Stimulated activated CD8-positive, alpha-beta memory T cell treated with anti-CD3 and anti-CD28 coated beads, Interleukin-7, amount 100 ng/mL, for 1 hour (primary cell): ENCODE data around the gene PROSER2.

Source experiments
- DNase-seq, 2 donors: peaks; one replicate each; pipeline ENCODE4 v3.0.0-alpha.2; 2020; ENCODE audit warnings: low read depth in 2 of 2

PROSER2 gene

DNA sequence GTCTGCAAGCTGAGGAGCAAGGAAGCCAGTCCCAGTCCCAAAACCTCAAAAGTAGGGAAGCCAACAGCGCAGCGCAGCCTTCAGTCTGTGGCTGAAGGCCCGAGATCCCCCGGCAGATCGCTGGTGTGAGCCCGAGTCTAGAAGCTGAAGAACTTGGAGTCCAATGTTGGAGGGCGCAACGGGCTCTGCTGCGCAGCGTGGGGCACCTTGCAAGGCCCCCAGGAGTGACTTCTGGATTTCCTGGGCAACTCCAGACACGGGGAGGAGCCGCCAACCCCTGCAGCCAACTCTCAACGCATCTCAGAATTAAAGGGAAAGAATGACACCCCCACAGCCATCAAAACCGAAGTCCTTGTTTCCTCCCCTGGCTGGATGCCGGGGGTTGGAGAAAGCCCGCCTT lies 18.8 kb upstream of the PROSER2 start:
- no peak for DNase-seq

DNA sequence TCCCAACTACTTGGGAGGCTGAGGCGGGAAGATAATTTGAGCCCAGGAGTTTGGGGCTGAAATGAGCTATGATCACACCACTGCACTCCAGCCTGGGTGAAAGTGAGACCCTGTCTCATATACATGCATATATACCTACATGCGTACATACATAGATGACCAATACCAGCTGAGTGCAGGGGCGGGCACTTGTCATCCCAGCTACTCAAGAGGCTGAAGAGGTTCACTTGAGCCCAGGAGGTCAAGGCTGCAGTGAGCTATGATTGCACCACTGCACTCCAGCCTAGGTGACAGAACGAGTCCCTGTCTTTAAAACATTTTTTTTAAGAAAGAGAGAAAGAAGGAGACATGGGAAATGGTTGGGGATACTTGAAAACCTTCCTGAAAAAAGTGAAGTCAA lies 17.4 kb upstream of the PROSER2 start:
- no peak for DNase-seq

DNA sequence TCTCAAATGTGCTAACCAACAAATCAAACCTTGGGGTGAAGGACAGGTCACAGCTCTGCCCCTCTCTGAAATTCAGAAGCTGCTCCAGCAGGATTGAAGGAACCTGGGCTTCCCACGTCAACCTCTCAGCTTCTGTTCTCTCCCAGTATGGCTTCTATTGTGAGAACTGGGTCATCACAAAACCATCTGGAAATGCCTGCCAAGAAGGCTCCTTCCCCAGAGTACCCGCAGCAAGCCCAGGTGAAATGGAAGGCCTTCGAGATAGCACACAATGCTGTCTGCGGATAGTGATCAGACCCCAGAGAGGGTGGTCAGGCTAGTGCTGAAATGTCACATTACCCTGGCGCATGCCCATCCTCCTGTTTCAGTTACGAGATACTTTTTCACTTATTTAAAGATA lies 16.4 kb upstream of the PROSER2 start:
- DNase-seq = no peak

DNA sequence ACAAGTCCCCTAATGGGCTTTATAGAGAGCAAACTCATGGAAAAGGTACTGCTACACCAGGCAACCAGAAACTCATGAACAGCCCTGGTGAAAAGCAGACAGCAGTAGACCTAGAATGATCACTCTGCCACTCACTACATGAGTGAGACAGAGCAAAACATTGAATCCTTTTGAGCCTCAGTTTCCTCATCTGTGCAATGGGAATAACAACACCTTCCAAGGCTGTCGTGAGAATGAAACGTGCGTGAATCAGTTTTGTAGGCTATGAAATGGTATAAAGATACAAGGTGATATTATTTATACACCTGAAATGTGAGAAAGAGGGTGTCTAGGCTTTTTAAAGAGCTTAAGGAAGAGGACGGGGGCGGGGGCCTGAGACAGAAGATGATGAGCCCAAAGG lies 14.3 kb upstream of the PROSER2 start:
- DNase-seq = no peak

DNA sequence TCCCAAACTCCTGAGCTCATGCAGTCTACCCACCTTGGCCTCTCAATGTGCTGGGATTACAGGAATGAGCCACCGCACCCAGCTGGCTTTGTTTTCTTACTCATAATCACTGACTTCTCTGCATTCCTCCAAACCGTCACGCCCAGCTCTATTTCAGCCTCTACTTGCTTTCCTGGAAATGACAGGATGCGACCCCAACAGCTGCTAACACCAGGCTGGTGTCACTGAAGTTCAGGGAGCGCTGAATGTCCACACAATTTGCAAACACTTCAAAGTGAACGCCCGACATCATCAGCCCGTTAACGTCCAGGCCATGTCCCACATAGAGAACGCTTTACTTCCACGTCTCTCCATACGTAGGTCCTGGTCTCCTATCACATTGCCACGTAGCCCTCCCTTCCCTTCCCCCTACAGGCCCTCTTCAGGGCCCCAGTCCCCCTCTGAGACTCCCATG lies 12.8 kb upstream of the PROSER2 start:
- no peak for DNase-seq

DNA sequence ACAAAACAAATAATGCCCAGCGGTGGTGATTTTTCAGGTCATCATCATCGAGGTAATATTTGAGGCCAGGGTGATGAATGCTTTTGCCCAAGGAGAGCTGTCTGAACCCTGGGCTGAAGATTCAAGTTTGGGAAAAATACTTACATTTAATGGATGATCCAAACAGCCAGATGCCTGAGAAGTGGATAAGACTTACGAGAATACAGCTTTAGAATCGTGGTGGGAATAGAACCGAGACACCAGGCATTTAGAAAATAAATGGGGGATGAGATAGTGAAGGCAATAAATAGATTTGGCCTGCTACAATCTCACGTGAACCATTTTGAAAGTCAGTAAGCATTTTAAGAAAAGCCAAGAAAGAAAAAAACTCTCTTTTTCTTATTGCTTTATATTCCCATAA lies 12.2 kb upstream of the PROSER2 start:
- no peak for DNase-seq

DNA sequence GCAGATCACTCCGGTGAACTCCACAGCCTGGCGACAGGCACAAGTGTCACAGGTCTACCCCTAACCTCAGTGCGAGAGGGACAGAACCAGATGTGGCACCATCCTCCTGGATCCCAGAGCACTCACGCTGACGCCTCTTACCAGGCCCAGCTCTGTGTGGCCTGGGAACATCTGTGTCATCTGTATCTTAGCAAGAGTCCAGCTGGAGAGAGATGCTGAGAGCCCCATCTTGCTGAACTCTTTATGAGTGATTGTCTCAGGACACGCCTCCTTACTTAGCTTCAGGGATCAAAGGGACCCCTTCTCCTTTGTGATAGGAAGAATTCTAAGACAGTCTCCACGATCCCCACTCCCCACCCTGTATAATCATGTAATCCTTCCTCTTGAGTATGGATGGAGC lies 10.0 kb upstream of the PROSER2 start:
- no peak for DNase-seq

DNA sequence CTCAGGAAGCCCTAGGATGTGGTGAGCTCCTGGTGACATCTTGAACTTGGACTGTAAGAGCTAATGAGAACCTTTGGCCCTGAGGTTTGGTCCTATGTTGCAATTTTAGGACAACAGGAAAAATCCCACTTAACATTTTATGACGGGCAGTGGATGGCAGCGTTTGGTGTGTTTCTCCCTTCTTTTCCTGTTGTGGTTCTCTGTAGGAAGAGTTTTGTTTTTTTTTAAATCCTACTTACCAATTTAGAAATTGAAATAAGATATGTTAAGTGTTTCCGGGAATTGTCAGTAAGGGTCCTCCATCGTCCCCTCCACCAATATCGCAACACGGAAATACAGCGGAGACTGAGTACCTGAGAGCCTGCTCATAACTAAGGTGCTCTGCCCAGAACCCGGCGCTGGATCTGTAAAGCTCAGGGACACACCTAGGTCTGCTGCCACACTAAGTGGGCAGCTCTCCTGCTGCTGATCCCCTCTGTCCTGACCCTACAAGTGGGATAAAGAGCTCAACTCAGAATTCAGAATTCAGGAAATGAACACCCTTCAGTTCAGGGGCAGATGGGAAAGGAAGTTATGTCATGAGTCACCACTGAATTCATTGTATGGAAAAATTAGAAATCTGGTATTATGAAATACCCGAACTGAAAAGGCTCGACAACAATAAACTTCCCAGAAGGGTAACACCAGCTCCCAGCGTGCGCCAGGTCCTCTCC lies 9.1 kb upstream of the PROSER2 start:
- no peak for DNase-seq

DNA sequence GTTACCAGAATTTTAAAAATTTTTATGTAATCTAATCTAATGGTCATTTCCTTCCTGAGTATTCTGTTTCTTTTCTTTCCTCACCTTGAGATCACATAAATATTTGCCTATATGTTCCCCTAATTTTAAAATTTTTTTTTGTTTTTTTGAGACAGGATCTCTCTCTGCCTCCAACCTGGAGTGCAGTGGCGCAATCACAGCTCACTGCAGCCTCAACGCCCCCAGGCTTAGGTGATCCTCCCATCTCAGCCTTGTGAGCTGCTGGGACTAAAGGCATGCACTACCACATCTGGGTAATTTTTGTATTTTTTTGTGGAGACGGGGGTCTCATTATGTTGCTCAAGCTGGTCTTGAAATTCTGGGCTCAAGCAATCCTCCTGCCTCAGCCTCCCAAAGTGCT lies 4.1 kb upstream of the PROSER2 start:
- no peak for DNase-seq

DNA sequence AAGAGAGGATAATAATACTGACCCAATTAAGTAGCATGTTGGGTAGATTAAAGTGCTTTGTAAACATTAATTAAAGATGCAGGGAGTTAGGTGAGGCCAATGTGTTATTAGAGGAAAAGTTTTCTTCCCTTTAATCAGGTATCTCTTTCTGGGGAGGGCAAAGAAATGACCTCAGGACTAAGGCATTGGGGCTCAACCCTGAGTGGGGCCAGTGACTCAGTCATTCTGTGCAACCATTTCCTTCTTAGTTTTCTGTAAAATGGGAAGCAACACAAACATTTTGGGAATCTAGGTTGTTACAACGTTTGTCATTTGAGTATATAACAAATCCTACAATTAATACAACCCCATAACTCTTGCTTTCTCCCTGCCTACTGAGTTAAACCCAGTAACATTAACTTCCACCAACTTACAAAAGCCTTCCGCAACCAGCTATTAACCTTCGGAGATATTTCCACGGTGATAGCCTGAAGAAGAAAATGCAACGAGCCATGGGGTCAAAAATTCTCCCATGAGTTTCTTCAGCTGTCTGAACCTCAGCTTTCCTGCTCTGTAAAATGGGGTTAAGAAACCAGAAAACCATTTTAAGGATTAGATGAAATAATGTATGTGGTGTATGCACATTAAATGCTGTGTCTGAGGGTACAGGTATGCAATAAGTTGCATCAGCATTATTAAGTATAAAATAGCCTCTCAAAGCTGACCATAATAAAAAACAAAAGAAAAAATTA lies 965 bp upstream of the PROSER2 start:
- no peak for DNase-seq

DNA sequence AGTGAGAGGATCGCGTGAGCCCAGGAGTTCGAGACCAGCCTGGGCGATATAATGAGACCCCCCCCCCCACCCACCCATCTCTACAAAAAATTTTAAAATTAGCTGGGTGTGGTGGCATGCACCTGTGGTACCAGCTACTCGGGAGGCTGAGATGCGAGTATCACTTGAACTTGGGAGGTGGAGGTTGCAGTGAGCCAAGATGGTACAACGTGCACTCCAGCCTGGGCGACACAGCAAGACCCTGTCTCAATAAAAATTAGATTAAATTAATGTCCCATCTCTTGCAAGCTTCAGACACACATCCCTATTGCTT lies 391 bp upstream of the PROSER2 start:
- DNase-seq = no peak

DNA sequence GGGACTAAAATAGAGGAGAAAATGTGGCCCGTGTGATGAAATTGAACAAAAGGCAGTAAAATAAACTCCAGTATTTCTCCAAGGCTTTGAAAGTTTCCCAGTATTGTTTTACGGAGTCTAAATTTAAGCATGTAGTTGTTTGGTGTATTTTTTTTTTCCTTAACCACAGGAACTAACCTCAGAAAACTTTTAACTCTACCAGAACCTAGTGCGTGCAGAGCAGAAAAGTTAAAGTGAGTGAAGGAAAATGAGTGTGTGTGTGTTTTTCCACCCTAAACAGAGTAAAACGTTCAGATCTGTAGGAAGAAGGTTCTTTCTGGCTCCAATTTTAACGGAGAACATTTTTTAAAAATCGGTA lies 812 bp downstream of the PROSER2 start:
- DNase-seq = no peak

DNA sequence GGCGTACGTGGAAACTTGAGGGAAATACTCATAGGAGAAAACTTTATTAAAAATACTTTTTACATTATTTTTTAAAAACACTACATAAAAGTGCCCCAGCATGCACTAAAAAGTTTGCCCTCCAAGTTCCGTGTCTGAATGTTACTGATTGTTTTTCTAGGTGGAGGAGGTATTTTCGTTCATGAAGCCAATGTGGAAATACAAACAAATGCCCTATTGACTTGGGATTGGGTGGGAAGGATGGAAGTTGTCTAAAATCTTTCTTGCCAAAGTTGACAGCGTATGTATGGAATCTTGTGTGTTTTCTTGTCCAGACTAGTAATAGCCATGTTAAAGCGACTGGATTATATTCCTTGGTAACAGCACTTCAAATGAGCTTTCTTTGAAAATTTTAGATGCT lies 1.2 kb downstream of the PROSER2 start:
- DNase-seq = no peak

DNA sequence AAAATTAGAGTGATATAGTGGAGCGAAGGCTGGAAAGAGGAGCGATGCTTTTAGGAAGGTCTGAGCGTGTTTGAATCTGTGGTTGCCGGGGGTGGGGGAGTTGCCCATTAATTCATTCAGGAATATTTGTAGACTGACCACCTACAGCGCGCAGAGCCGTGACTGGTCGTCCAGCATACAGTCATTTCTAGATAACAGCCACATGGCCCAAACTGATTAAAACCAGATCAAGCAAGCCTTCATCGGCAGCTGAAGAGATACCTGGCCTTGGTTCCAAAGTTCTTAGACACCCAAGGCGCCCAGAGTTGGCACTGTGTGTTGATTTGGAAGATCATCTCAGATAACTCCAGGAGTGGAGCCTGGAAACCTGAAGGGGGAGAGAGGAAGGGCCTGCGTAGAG lies 1.7 kb downstream of the PROSER2 start:
- DNase-seq = no peak

DNA sequence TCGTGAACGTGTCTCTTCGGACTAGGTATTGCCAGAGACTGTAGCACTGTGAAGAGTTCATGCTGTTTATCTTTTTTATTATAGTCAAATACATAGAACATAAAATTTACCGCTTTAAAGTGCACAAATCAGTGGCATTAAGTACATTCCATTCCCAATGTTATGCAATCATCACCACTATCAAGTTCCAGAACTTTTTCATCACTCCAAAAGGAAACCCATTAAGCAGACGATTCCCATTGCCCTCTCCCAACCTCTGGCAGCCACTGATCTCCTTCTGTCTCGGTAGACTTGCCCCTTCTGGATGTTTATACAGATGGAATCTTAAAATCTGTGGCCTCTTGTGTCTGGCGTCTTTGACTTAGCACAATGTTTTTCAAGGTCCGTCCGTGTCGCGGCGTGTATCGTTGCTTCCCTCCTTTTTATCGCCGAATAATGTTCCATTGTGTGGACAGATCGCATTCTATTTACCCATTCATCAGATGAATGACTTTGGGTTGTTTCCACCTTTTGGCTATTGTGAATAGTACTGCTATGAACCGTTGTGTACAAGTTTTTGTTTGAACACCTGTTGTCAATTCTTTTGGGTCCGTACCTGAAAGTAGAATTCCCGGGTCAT lies 2.7 kb downstream of the PROSER2 start:
- DNase-seq = no peak

DNA sequence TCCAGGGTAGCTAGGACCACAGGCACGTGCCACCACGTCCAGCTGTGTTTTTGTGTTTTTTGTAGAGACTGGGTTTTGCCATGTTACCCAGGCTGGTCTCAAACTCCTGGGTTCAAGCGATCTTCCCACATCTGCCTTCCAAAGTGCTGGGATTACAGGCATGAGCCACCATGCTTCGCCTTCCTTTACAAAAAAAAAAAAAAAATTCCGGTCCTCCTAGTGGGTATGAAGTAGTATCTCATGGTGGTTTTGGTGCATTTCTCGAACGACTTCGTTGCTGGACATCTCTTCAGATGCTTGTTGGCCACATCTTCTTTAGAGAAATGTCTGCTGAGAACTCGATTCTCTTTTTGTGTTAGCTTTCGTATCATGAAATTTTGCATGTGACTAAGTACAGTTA lies 3.9 kb downstream of the PROSER2 start:
- no peak for DNase-seq

DNA sequence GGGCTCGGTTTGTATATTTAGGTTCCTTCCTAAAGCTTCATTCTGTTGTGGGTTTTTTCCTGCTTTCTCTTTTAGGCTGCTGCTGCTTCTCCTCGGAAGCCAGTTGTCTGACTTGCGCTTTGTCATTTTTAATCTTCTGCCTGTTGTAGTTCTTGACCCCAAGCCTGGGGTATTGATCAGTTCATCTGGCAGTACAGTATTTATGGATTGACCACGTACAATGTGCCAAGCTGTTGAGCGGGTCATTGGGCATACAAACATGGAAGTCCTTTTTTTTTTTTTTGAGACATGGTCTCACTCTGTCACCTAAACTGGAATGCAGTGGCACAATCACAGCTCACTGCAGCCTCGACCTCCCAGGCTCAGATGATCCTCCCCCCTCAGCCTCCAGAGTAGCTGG lies 4.3 kb downstream of the PROSER2 start:
- no peak for DNase-seq

DNA sequence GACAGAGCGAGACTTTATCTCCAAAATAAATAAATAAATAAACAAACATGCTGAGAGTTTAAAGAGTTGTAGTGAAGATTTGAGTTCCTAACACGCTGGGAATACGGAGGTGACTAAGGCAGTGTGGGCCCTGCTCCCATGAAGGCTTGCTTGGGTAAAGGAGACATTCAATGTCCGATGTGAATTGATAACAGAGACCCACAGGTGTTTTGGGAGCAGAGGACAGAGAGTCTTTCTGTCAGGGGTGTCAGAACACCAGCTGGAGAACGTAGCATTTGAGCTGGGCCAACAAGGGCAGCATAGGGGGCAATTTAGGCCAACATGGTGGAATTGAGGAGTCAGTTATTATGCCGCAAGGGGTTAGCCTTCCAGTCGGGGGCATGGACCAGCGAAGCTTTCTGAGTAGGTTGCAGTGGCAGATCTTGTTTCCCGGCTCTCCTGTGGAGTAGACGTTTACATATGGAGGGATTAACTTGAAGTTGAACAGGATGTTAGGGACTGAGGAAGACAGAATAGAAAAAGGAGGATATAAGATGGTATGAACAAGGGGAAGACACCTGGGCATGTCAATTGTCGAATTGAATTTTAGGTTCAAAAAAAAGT lies 5.6 kb downstream of the PROSER2 start:
- no peak for DNase-seq

DNA sequence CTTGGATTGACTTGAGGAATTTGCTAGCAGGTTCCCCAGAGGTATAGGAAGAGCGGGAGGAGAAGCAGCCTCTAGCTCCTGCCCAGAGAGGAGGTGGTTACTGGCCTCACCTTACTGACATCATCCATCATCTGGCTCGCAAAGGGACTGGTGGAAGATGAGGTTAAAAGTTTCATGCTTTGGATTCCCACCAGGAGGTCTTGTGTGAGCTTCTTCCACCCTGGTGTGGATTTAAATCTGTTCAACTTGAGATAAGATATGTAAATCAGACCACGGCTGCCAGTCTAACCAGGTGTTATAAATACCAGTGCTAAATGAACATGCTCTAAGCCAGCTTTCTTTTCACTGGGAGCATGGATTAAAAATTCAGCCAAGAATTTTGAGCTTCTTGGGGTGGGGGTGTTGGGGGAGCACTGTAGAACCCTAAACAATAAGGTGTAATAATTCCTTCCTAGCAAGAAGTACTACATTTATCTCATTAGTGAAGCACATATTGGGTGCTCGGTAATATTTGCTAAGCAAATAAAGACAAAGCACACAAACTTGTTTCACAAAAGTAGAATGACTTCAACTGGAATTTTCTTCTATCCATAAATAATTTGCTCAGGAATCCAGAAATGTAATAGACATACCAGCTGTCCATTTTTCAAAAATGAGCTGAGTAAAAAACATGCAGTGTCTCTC lies 7.8 kb downstream of the PROSER2 start:
- no peak for DNase-seq

DNA sequence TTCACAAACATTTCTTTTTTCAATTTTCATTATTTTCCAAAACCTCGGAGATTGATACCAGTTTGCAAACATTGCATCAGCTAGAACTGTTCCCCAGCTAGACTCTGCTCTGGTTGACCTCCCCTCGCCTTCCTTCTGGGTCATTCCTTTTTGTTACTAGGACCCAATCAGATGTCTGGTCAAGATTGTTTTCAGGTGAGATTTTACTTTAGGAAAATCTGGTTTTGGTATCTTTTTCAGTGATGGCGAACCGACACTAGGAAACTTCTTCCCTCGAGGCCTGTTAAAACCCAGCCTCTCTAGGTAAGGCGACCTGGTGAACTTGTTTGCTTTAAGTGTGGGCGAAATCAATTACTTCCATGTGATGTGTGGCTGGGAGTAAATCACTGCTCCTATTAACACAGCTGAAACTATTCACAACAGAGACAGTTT lies 8.4 kb downstream of the PROSER2 start:
- DNase-seq = no peak

DNA sequence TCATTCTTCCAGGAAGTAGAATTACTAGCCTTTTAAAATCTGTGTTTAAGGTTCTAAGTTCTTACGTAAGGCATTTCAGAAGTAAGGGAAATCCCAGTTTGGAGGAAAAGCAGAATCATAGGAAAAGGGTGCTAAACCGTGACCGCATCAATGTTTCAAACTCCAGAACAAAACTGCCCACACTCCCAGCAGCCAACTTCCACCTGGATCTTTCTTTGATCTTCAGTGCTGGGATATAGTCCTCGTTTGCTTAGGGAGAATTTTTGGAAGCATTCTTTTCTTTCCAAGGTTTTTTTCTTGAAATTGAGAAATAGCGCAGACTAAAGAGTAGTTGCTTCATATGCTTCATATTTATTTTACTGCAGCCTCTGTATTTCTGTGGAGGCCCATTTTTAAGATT lies 8.9 kb downstream of the PROSER2 start:
- DNase-seq = no peak

DNA sequence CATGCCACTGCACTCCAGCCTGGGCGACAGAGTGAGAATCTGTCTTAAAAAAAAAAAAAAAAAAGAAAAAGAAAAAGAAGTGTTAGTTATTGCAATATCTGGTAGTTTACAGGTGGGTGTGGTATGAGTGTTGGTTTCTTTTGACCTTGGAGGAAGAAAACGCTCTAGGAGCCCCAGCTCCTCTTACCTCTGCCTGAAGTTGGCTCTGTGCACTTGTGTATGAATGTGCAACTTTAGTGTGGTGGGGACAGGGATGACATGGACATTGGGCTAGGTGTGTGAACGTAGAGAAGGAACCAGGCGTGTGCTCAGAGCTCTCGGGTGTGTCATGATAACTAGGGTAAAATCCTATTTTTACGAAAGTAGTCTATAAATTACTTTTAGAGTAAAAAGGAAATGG lies 11.9 kb downstream of the PROSER2 start:
- no peak for DNase-seq
